SKM-1 (cell line): Measurements from ENCODE around the gene PAQR4.
"Not testable (repeated sequence)": the region's sequence is repeated elsewhere in the genome, so short reads cannot be mapped to it uniquely, and the experiment has no call there.

Source experiments
- DNase-seq: peaks from one replicate; lab custom pipeline; 2025; ENCODE audit not compliant: unreplicated experiment; lab: John Stamatoyannopoulos, UW

Gene PAQR4

GRCh38 chr16:2968738-2969544 is at the start of gene PAQR4:
TSS of gene PAQR4 (plus strand) at chr16:2969348. CDS start at chr16:2969675, 327 bp downstream.
- DNase-seq: peak; percentile 78

- peak; percentile 21 for DNase-seq
Observed at GRCh38 chr16:2919511-2920255, 49.5 kb upstream of the PAQR4 start.

- DNase-seq: no peak
Observed at GRCh38 chr16:2923481-2923880, 45.7 kb upstream of the PAQR4 start.

GRCh38 chr16:2924901-2925755 is 44.0 kb upstream of the PAQR4 start:
- DNase-seq: no peak

- no peak for DNase-seq
Observed at GRCh38 chr16:2925951-2926649, 43.0 kb upstream of the PAQR4 start.

- DNase-seq: no peak
Observed at GRCh38 chr16:2926650-2926999, 42.5 kb upstream of the PAQR4 start.

GRCh38 chr16:2927010-2927646 is 42.0 kb upstream of the PAQR4 start:
- peak; percentile 47 for DNase-seq

- DNase-seq: not testable (repeated sequence)
Observed at GRCh38 chr16:2928151-2928550, 41.0 kb upstream of the PAQR4 start.

- no peak for DNase-seq
Observed at GRCh38 chr16:2928796-2929195, 40.4 kb upstream of the PAQR4 start.

GRCh38 chr16:2929693-2930092 is 39.5 kb upstream of the PAQR4 start:
- no peak for DNase-seq

- no peak for DNase-seq
Observed at GRCh38 chr16:2930236-2930635, 38.9 kb upstream of the PAQR4 start.

- not testable (repeated sequence) for DNase-seq
Observed at GRCh38 chr16:2931231-2931914, 37.8 kb upstream of the PAQR4 start.

GRCh38 chr16:2933136-2933535 is 36.0 kb upstream of the PAQR4 start:
- no peak for DNase-seq

GRCh38 chr16:2933701-2934100 is 35.4 kb upstream of the PAQR4 start:
- DNase-seq: no peak

- DNase-seq: no peak
Observed at GRCh38 chr16:2934450-2934849, 34.7 kb upstream of the PAQR4 start.

- no peak for DNase-seq
Observed at GRCh38 chr16:2936436-2937011, 32.6 kb upstream of the PAQR4 start.

GRCh38 chr16:2937170-2937569 is 32.0 kb upstream of the PAQR4 start:
- DNase-seq: no peak

- no peak for DNase-seq
Observed at GRCh38 chr16:2938206-2938605, 30.9 kb upstream of the PAQR4 start.

GRCh38 chr16:2939968-2940367 is 29.2 kb upstream of the PAQR4 start:
- no peak for DNase-seq
